Brain pericyte (primary cell): Measurements from ENCODE around the gene TNFRSF13B.
"Not testable (repeated sequence)": the region's sequence is repeated elsewhere in the genome, so short reads cannot be mapped to it uniquely, and the experiment has no call there.

Experiments
- DNase-seq: peaks from one replicate; pipeline ENCODE4 v3.0.0-alpha.2; 2012; ENCODE audit warnings: low read depth, low spot score

The TNFRSF13B gene

GRCh38 chr17:16987066-16987829 lies 15.3 kb upstream of the TNFRSF13B start:
- DNase-seq: no peak

DNA sequence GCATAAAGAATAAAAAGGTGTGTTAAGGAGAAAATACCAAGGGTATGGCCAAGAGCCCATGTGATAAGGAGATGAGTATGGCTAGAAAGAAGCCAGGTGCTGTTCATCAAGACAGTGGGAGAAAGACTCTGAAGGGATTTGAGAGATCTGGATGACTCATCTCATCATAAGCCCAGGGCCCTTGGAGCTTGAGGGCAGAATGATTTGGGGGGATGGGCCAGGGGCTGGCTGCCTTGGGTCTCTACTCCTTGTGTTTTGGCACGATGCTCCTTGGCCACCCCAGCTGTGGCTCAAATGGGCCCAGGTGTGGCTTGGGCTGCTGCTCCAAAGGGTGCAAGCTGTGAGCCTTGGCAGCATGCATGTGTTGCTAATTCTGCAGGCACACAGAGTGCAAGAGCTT lies 14.5 kb upstream of the TNFRSF13B start:
- no peak for DNase-seq

- no peak for DNase-seq
Observed at GRCh38 chr17:16981928-16982327, 10.0 kb upstream of the TNFRSF13B start.

- DNase-seq: no peak
Observed at GRCh38 chr17:16980813-16981731, 9.2 kb upstream of the TNFRSF13B start.

- no peak for DNase-seq
Observed at GRCh38 chr17:16980061-16980460, 8.1 kb upstream of the TNFRSF13B start.

GRCh38 chr17:16979237-16979823 lies 7.4 kb upstream of the TNFRSF13B start:
- DNase-seq: not testable (repeated sequence)

- DNase-seq: no peak
Observed at GRCh38 chr17:16977932-16978331, 6.0 kb upstream of the TNFRSF13B start.

GRCh38 chr17:16976725-16977550 lies 5.0 kb upstream of the TNFRSF13B start:
- no peak for DNase-seq

GRCh38 chr17:16975744-16976625 lies 4.1 kb upstream of the TNFRSF13B start:
- no peak for DNase-seq

DNA sequence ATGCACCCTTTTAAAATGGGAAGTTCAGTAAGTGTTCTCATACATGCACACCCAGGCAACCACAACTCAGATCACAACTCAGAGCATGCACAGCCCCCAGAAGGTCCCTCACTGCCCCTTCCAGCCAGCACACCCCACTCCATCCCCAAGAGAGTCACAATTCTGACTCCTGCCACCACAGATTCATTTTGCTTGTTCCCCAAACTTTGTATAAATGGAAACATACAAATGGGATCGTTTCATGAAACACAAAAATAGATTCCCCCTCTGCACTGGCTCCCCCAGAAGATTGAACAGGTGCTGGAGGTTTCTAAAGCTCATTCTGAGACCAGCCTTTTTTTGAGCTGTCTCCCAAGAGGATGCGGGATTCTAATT lies 3.3 kb upstream of the TNFRSF13B start:
- no peak for DNase-seq

GRCh38 chr17:16974569-16975276 lies 2.8 kb upstream of the TNFRSF13B start:
- no peak for DNase-seq

- no peak for DNase-seq
Observed at GRCh38 chr17:16973760-16974540, 2.0 kb upstream of the TNFRSF13B start.

DNA sequence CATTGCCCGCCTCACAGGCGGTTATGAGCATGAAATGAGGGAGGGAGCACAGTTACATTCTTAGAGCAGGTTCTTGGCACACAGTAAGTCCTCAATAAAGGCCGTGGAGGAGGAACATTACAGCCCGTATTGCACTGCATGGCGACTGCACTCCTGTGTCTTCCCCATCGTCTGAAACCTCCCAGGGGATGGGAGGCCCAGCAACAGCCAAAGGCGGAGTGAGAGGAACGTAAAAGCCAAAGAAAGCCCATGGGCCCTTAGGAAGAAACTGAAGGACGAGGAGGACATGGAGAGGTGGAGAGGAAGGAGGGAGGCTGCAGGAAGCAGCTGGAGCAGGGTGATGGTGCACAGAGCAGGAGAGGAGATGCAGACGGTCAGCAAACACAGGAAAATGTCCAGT lies 1.1 kb upstream of the TNFRSF13B start:
- not testable (repeated sequence) for DNase-seq

DNA sequence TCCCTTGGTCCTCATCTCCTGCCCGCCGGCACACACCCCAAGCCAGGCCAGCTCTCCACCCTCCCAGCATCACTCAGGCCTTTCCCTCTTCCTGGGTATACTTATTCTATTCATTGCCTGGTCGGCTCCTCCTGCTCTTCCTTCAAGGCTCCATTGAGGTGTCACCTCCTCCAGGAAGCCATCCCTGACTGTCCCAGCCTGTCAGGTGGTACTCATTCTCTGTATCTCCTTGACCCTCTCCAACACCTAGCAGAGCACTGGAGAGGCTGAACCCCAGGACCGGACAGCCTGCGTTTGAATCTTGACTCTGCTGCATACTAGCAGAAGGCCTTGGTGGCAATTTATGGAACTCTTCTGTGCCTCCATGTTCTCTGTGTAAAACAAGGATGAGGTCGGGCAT lies 428 bp upstream of the TNFRSF13B start:
- DNase-seq: no peak

DNA sequence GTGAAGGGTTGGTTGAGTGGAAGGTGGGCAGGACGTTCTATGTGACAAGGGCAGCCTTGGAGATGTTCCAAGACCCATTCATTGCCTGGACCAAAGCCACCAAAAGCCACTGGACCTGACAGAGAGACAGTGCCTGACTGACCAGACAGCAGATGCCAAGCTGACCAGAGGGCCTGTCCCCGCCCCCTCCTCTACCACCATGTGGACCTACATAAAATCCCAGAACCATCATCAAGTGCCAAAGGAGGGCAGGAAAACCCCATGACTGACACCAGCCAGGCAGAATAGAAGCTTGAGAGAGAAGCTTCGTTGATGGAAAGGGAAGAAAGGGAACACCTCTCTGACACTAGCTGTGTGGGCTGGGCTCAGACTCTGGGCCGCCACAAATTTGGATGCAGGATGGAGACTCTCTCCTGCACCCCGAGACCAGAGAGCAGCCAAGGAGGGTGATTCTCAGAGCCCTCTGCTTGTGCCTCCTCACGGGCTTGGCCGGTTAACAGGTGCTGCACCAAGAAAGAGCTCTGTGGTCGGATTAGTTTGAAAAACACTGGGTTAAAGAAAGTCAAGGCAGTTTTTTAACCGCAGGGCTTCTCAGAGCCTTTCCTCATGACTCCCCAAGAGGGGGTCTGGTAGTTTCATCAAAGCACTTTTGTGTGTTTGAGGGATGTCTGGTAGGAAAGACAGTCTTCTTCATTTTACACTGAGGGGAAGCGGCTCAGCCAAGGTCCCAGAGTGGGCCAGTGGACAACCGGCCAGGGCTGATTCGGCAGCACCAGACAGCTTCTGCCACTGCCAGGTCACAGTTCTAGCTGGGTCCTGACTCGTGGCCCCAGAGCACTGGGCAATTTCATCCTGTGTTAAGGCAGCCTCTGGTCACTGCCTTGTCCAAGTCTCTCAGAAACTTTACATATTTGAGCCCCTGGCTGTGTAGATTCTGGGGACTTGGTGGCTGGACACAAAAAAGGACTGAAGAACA lies 1.7 kb downstream of the TNFRSF13B start:
- DNase-seq: no peak

- DNase-seq: no peak
Observed at GRCh38 chr17:16968786-16969185, 3.1 kb downstream of the TNFRSF13B start.

DNA sequence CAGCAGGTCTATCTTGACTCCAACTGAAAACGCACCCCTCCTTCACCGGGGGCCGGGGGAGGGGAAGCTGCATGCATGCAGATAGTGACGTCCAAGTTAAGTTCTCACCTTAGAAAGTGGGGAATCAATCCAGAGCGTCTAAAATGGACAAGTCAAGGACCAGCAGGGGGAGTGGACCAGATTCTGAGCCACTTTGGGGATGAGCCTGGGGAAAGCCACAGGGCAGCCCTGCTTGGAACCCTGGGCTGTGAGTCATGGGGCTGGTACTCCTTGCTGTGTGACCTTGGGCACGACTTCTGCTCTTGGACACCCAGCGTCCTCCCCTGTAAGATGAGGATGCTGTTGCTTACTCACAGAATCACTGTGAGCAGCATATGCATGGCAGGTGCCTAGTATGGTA lies 9.1 kb downstream of the TNFRSF13B start:
- DNase-seq: no peak

DNA sequence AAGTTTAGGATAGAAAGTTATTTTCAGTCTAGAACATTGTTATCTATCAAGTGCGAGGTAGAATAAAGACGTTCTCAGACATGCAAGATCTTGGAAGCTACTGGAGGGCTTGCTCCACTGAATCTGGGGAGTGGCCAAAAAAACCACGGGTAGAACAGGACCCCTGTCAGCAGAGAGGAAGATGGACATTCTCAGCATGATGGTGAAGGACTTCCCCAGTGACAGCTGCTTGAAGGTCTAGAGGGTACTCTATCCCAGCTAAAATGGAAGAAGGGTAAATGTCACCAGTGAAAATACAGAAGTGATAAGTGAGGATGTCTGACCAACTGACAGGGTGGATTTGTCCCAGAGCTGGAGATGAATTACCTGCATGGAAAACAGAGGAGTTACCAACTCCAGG lies 10.1 kb downstream of the TNFRSF13B start:
- no peak for DNase-seq
